PC-3 (cell line): ENCODE data around the gene LPAR1.

Source experiments
- EZH2 ChIP-seq: fragments of 300-600 bp; sonication (generic); IDR thresholded peaks from one replicate; pipeline ENCODE4 v1.6.1; 2017; ENCODE audit warnings: antibody characterized with exemption, mild to moderate bottlenecking, low read length; ENCODE audit not compliant: unreplicated experiment
- EZH2phosphoT487 ChIP-seq: fragments of 300-600 bp; sonication (generic); IDR thresholded peaks from 2 replicates; pipeline ENCODE4 v1.6.1; 2018; ENCODE audit warnings: mild to moderate bottlenecking, antibody characterized with exemption, low read length, borderline replicate concordance
- TF ChIP-seq, protein P1 (sequence below): fragments of 300-600 bp; sonication (generic); conservative IDR thresholded peaks from 2 replicates; pipeline ENCODE4 v1.5.1; 2017; ENCODE audit warnings: antibody characterized with exemption, low read depth, mild to moderate bottlenecking, low read length

DNA sequence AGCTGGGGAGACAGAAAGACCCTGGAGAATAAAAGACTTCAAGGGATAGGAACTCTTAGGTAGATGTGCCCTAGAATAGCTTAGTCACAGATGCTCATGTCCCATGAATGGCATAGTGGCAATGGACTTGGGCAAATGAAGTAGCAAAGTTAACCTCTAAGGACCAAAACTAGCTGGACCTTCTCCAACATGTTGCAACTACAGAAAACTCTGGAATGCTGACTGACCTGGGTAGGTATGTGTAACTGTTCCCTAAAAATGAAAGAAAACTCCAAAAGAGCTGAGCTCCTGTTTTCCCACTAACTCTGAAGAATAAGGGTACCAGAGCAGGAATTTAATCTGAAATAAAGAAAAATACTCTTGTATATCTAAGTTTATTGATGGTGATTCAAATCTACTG is 12.5 kb upstream of the LPAR1 start:
- TF ChIP-seq, protein P1, sequence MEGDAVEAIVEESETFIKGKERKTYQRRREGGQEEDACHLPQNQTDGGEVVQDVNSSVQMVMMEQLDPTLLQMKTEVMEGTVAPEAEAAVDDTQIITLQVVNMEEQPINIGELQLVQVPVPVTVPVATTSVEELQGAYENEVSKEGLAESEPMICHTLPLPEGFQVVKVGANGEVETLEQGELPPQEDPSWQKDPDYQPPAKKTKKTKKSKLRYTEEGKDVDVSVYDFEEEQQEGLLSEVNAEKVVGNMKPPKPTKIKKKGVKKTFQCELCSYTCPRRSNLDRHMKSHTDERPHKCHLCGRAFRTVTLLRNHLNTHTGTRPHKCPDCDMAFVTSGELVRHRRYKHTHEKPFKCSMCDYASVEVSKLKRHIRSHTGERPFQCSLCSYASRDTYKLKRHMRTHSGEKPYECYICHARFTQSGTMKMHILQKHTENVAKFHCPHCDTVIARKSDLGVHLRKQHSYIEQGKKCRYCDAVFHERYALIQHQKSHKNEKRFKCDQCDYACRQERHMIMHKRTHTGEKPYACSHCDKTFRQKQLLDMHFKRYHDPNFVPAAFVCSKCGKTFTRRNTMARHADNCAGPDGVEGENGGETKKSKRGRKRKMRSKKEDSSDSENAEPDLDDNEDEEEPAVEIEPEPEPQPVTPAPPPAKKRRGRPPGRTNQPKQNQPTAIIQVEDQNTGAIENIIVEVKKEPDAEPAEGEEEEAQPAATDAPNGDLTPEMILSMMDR = no peak
- no peak for TF ChIP-seq EZH2phosphoT487
- no peak for TF ChIP-seq EZH2
